HG03558 (cell line): ENCODE results near the gene TH.

Experiments used
- ATAC-seq: cut with Tn5 transposase; IDR thresholded peaks from one replicate; pipeline ENCODE4 v1.9.1; 2021; ENCODE audit warnings: moderate number of reproducible peaks; ENCODE audit not compliant: unreplicated experiment; ENCODE audit errors: extremely low read depth

TH gene

DNA sequence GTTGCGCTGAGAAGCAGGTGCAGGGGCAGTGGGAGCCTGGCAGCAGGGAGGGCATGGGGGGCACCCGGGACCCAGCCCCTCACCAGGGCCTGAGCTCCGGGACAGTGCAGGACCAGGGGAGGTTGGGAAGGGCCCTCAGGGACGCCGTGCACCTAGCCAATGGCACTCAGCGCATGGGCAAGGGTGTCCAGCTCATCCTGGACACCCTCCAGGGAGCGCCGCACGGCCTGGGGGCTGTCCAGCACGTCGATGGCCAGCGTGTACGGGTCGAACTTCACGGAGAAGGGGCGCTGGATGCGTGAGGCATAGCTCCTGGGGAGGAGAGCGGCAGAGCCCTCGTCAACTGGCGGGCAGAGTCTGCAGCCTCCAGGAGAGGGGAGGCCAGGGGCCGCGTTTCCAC, 7.5 kb downstream of the TH start:
- no peak for ATAC-seq

DNA sequence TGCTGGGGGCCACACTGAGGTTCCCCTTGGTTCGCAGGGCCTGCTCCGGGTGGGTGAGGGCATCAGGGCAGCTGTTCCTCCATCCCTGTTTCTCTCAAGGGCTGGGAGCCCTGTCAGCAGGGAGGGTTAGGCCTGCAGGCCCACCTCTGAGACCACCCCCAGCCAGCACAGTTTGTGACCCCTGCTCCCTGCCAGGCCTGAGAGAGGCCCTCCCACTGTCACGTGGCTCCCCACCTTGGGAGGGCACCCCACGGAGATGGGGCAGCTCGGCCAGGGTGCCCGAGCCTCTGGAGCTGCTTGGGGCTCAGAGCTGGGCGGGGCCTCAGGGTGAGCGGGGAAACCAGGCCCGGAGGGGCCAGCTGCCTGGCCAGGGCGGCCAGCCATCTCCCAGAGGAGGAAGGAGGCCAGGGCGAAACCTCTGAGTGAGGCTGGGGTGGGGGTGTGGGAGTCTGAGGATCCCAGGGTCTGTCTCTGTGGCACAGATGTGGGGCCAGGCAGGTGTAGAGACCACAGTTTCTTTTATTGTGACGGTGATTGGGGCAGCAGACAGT, 8.1 kb downstream of the TH start:
- no peak for ATAC-seq

DNA sequence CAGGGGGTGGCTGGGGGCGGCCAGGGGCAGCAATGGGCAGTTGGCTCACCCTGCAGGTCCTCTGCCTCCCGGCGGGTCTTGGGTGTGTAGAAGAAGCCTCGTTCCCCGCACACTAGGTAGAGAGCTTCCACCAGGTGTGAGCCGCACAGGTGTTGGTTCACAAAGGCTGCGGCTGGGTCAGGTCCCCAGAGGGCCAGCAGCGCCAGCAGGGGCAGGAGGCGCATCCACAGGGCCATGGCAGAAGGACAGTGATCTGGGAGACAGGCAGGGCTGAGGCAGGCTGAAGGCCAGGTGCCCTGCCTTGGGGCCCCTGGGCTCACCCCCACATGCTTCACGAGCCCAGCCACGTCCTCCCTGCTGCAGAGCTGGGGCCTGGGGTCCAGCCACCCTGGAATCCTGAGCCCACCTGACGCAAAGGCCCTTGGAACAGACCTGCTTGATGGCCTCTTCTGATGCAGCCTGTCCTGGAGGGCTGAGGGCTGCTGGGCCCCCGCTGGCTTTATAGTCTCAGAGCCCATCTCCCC, 10.8 kb downstream of the TH start, which contains the start of gene INS:
Gene INS (minus strand): TSS at position 474 of the 524 bp plus-strand sequence. CDS start 238 bp downstream, at position 236.
- ATAC-seq: no peak

DNA sequence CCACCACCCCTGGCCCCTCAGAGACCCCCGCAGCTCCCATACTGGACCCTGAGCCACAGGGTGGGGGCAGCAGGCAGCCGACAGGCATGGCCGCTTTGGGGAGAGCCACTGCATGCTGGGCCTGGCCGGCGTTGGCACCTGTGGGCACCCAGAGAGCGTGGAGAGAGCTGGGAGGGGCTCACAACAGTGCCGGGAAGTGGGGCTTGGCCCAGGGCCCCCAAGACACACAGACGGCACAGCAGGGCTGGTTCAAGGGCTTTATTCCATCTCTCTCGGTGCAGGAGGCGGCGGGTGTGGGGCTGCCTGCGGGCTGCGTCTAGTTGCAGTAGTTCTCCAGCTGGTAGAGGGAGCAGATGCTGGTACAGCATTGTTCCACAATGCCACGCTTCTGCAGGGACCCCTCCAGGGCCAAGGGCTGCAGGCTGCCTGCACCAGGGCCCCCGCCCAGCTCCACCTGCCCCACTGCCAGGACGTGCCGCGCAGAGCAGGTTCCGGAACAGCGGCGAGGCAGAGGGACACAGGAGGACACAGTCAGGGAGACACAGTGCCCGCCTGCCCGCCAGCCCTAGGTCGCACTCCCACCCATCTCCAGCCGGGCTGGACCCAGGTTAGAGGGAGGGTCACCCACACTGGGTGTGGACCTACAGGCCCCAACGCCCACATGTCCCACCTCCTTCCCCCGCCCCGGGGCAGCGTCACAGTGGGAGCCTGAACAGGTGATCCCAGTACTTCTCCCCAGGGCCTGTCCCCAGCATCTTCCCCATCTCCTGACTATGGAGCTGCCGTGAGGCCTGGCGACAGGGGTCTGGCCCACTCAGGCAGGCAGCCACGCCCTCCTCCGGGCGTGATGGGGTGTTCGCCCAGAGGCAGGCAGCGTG, 11.8 kb downstream of the TH start:
- no peak for ATAC-seq

DNA sequence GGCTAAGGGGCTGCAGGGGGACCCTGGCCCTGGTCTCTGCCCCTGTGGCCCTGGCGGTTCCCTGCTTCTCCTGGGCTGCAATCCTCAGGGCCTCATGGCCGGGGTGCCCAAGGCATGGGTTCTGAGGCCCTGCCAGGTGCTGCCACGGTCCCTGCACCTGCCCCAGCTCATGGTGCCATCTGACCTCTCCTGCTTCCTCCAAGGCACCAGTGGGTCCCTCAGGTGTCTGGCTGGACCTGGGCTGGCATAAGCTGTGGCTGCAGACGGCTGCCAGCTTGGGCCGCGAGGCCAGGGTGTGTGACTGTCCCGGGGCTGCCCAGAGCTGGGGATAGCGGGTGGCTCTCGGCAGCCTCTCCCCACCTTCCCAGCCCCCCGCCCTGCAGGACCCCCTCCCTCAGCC, 12.6 kb downstream of the TH start:
- no peak for ATAC-seq

DNA sequence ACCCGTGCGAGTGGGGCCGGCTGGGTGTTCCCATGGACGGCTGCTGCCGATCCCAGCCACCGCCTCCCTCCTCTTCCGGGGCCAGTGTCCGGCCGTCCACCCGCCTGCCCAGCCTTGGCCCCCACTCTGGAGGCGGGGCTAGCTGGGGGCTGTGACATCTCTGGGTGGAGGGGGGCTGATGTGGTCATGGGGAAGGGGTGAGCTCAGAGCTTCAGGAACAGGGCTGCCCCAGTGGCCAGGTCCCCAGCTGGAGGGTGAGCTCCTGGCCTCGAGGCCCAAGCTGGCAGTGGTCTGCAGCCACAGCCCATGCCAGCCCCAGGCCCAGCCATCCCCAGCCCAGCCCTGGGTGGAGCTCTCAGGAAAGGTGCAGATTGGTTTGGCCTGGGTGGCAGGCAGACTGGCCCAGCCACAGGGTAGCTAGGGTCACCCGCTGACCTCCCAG, 13.3 kb downstream of the TH start:
- no peak for ATAC-seq

DNA sequence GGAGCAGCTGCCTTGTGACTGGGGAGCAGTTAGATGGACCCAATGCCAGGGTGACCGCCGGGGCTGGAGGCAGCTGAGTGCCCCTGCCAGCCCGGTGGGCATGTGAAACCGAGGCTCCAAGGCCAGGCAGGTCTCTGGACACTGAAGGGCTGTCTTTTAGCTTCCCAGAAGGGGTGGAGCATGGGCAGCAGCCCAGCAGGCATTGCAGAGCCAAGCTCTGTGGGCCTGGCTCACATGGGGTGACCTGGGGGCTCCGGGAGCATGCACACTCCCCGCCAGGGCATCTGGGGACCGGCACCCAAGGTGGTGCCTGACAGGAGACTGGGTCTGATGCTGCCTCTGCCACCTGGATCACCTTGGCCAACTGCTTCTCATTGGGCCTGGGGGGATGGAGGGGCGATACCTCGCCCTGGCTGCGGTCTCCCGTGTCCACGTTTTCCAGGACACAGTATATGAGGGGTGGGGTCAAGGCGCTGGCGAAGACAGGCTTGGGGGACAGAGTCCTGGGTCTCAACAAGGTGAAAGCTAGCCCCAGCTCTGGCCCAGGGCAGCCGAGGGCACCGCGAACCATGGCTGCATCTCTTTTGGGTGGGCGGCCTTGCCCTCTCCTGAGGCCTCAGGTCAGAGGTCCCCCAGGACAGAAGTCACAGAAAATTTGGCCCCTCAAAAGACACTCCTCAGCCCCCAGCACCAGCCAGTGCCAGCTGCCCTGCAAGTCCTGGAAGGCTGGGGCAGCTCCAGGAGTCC, 14.1 kb downstream of the TH start:
- ATAC-seq: no peak

DNA sequence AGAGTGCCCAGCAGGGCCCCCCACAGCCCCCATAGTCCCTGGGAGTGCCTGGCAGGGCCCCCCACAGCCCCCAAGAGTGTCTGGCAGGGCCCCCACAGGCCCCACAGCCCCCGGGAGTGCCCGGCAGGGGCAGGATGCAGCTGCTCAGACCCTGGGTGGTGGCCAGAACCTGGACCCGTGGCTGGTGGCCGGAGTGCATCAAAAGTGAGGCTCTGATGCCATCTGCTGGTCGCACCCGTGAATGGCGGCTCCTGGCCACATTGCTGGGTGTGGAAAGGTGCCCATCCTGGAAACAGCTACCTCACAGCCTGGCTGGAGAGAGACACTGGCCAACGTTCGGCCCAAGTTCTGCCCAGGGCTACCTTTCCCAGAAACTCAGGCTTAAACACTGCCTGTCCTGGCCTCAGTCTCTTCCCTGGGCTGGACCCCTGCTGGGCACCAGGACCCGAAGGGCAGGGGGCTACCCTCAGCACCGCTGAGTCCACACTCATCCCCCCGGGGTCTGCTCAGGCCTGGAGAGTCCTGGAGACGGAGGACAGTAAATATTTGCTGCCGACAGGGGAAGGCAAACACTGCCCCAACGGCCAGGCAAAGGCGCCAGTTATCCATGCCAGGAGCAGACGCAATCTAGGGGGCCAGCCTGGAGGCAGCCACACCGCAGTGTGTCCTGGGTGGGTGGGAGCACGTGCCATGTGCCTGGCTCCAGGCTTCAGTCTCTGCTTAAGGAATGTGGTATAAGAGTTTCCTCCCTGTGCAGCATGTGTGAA, 15.0 kb downstream of the TH start:
- ATAC-seq: no peak

DNA sequence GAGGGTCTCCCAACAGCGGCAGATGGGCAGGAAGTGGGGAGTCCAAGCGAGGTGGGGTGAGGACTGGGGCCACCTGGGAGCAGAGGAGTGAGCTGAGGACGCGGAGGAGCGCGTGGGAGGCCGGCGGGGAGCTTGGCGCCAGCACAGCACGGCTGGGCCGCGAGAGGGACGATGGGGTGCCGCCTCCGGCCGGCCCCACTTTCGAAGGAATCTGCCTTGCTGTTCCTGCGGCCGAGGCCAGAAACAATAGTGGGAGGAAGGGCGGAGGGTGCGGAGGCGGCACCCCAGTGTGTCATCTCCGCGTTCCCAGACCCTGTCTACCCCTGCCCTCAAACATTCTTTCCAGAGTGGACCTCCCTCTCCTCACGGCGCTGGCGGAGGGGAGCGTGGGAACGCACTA, 16.1 kb downstream of the TH start:
- no peak for ATAC-seq

DNA sequence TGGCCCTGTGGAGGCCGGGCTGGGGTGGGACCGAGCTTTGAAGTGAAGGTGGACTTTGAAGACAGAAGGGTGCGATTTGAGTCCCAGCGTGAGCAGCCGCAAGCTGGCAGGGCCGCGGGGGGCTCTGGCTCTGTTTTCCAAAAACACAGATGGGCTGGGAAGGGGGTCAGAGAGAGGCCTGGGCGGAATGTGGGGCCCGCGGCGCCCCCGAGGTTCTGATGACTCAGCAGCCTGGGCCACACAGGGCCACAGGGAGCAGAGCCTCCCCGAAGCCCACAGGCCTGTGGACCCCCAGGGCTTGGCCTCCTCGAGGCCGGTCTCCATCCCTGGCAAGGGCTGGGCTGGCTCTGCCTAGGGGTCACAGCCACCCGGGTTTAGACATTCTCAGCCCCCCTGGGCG, 16.7 kb downstream of the TH start:
- ATAC-seq: no peak

DNA sequence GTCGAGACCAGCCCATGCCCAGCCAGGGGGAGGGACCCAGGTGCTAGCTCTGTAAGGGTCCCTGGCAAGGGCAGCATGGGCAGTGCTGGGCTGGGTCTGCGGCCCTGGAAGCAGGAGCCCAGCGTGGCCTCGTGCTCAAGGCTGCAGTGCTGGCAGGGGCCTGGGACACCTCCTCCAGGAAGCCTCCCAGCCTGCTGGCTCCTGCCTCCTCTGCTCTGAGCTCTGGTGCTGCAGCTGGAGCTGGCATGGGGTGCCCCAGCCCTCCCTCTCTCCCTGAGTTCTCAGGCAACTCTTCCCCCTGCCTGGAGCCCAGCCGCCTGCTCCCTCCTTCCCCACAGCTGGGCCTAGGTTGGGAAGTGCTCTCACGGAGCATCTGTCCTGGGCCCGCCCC, 17.4 kb downstream of the TH start:
- no peak for ATAC-seq

DNA sequence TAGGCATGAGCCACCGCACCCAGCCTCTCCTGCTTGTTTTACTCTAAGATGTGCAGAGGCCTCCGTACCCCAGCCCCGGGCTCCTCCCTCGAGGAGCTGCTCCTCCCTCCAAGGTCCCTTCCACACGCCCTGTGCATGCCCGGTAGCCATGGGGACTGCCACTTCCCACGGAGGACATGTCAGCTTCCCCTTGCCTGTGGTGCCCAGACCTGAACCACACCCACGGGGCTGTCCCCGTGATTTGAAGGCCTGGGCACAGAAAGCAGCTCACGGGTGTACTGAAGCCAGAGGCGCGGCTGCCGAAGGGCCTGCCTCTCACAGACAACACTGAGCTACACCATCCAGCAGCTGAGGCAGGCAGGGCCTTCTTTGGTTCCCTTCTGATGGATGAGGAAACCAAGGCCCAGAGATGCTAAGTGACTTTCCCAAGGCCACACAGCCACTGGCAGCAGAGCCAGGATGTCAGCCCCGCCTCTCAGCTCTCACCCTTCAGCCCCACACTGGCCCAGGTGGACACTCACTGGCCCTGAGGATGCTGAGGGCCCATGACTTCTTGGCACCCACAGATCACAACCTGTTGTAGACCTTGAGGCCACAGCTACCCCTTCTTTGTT, 17.9 kb downstream of the TH start:
- no peak for ATAC-seq

DNA sequence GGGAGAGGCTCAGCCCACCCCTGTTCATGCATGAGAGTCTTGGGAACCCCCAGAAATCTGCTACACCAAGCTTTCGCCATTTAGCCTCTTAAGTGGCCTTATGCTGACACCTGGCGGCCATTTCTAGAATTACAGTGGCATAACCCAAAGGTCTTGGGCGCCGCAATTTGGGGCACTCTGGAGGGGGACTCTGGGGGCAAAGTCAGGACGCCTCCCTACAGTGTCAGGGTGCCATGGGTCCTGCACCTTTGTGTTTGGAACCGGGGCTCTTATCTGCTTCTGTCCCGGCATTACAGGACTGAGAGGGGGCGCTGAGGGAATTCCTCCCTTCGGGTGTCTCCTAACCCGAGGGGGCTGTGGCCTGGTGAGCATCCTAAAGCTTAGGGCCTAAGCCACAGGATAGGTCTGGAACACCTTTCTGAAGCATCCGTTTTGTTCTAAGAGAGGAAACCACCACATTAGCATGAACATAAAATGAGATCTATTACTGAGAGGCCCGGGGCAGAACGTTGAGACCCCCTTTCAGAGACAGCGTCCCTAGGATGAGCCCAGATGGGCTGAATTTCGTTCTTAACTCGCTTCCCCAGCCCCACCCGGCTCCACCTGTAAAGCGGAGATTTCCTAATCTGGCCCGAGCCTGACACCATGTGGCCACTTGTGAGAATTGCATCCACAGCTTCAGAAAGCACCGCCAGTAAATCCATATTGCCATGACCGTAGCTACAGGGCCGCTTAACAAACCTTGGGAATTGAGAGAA, 19.9 kb downstream of the TH start:
- no peak for ATAC-seq

DNA sequence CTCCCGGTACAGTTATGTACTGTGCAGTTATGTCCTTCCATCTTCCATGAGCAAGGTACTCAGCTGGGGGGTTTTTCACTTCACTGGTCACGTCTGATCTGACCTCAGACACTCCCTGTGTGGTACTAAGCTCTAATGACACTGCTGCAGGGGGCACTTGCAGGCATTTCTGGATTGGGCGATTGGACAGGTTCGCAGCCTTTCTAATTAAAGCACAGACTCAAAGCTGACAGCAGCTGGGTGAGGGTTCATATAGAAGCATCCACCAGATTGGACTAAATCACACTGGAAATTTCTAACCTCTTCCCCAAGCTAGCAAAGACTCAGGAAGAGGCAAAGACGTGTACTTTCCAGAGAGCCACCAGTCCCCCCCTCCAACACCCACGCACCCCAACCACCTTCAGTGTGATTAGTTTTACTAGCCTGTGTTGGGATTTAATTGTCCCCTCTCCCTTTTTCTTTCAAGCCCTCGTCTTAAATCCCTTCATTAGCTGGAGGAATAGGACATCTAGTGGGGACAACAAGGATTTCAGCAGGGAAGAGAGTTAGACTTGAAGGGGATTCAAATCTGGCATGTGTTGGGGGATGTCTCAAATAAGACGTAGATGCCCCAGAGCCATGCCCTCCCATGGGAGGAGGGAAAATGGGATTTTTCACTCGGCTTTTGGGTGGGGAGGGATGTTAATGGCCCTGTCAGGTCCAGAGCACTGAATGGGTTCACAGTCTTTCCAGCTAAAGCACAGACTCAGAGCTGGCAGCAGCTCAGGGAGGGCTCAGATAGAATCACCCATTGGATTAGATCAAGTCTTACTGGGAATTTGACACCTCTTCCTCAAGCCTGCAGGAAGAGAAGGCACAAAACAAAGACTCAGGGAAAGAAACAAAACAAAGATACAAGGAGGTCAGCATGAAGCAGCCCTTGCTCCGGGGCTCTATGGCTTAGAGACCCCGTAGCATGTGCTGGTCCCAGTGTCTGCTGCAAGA, 21.5 kb downstream of the TH start:
- ATAC-seq: no peak

DNA sequence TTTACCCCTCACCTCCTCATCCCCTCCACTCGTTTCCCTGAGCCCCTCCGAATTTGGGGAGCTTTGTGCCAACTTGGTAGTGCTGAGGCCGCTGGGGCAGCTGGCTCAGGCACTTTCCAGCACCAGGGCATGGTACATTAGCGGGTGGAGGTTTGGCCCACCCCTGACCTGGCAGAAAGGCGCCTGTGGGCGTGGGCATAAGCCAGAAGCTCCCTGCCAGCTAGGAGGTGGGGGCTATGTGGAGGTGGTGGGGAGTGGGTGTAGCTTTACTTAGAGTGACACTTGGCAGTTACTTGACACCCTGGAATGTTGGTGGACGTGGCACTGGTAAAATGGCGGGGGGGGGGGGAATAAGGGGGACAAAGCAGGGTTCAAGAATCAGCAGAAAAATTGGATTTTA, 22.2 kb downstream of the TH start:
- ATAC-seq: no peak

DNA sequence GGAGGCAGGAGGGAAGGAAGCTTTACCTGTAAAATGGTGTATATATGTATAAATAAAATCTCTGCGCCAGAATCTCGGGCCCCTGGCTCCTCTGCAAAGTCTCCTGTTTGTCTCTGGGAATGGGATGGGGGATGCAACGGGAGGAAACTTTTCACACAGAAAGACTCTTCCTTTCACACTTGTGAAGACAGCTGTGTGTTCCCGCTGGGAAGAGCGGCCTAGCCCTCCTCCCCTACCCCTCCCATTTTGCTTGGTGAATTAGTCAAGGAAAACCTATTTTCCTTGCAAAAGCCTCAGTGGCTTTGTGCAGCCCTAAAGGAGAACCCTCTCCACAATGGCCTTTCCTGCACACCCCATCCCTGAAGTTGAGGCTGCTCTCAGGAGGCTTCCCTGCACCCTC, 23.0 kb downstream of the TH start:
- no peak for ATAC-seq

DNA sequence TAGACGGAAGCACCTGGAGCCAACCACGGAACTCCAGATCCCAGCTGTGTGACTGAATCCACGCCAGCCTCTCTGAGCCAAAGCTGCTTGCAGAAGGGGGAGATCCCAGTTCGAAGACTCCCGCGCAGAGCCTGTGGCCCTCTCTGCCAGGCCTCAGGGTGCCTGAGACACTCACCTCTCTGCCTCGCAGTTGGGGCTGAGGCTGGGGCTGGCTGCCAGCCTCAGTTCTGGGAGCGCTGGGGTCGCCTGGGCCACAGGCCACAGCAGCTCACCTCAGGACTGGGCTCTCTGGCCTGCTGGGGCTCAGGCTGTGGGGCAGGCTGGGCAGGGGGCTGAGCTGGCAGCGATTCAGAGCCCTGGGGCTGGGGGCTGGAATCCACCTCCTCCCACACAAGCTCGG, 24.2 kb downstream of the TH start:
- ATAC-seq: no peak

DNA sequence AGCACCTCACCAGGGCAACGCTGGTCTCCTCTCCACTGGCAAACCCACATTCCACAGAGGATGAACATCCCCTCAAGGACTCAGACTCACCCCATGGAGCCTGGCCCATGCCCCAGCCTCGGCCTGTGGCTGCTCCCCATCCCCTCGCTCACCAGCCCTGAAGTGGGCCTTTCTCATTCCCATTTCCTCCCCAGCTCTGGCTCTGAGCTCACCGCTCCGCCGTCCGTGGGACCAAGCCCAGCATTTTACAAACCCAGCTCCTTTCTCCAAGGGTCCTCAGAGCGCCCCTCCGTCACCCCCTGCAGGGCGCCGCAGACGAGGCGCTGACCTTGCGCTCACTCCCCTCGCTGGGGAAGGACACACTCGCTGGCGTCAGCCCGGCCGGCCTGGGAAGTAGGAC, 25.6 kb downstream of the TH start:
- no peak for ATAC-seq
